Measurements from ENCODE around the gene CPD. TPM values are rescaled to one million over a fixed set of nuclear protein-coding genes. Genes with fewer than 3 reads are reported as not detected.
A peak's percentile ranks its signal among the peaks of the same experiment; 100 is the strongest.

CPD gene
- total RNA-seq, 3 donors from 2014 or later (not counting 1 experiment from before 2014, with no cell fraction given) = 67.3 to 94.5 (median 85.9) TPM

GRCh38 chr17:30381340-30381659 lies 2.6 kb downstream of the CPD start:
- peak overlapping the region; percentile 93 for H3K4me3 Mint-ChIP-seq
- intact Hi-C loops (cut with micrococcal nuclease) = no loop called here

DNA sequence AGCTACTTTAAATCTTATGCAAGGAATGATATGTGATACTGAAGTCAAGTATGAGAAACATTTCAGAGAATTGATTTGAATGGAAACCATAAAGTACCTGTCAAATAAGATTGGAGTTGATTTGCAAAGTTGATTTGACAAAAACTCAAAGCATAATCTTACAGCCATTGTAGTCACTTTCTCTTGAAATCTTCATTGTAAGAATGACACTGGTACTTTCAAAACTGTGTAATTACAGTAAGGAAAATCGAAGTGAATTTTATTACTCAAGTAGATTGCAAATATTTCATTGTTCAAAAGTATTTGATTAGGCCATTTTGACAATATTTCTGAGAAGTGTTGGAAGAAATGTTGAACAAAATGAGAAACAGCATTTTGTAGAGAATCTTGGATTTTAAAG lies 3.6 kb downstream of the CPD start:
- H3K4me3 ChIP-seq (ENCODE audit: low read length) = no peak overlapping the region
- H3K36me3 ChIP-seq (ENCODE audit: control insufficient read depth, insufficient read depth, low read length) = peaks cover 20% of the 10 kb centered on the region
- no peaks in the 10 kb centered on the region for H3K27me3 ChIP-seq (ENCODE audit: control insufficient read depth, insufficient read depth, low read length)
- intact Hi-C loops (cut with micrococcal nuclease) = no loop called here
- Mint-ChIP-seq H3K9me3 (no peaks in the 10 kb centered on the region), H3K36me3 (no peaks in the 10 kb centered on the region), H3K27me3 (ENCODE audit: low read depth in 2 of 2) (no peaks in the 10 kb centered on the region), H3K4me3 (peak overlapping the region; percentile 35), H3K4me1 (peaks cover 51 to 57% of the 10 kb centered on the region in 2 donors), H3K27ac (no peak overlapping the region)
- DNase-seq (no peak), ATAC-seq (no peak)
- H3K27ac ChIP-seq (ENCODE audit: low read length) = no peak overlapping the region
- H3K4me1 ChIP-seq (ENCODE audit: control insufficient read depth, insufficient read depth, low read length) = peaks cover 19% of the 10 kb centered on the region
- H3K9me3 ChIP-seq (ENCODE audit: control insufficient read depth, insufficient read depth, low read length) = no peaks in the 10 kb centered on the region
- WGBS (ENCODE audit: insufficient coverage) = no CpG with 5 or more reads among the region's 1 CpG
- TF ChIP-seq CTCF (IDR thresholded peaks at IDR 0.05) = no peak

More at GRCh38 chr17:30381340-30381659, 2.6 kb downstream of the CPD start:
- DNase-seq (no peak), ATAC-seq (no peak)
- H3K27ac Mint-ChIP-seq = peak overlapping the region; percentile 83 to 93
- Histone ChIP-seq H3K4me1 (ENCODE audit: control insufficient read depth, insufficient read depth, low read length) (peaks cover 21% of the 10 kb centered on the region), H3K4me3 (ENCODE audit: low read length) (no peak overlapping the region), H3K27ac (ENCODE audit: low read length) (no peak overlapping the region), H3K36me3 (ENCODE audit: control insufficient read depth, insufficient read depth, low read length) (peaks cover 15% of the 10 kb centered on the region), H3K9me3 (ENCODE audit: control insufficient read depth, insufficient read depth, low read length) (no peaks in the 10 kb centered on the region), H3K27me3 (ENCODE audit: control insufficient read depth, insufficient read depth, low read length) (no peaks in the 10 kb centered on the region)
- no peak for TF ChIP-seq CTCF (IDR thresholded peaks at IDR 0.05)
- WGBS (ENCODE audit: insufficient coverage) = no CpG with 5 or more reads among the region's 2 CpGs
- H3K27me3 Mint-ChIP-seq (ENCODE audit: low read depth in 2 of 2) = no peaks in the 10 kb centered on the region
- H3K36me3 Mint-ChIP-seq = no peaks in the 10 kb centered on the region
- peaks cover 59 to 60% of the 10 kb centered on the region in 2 donors for H3K4me1 Mint-ChIP-seq
- H3K9me3 Mint-ChIP-seq = no peaks in the 10 kb centered on the region

- Histone ChIP-seq H3K9me3 (ENCODE audit: control insufficient read depth, insufficient read depth, low read length) (no peaks in the 10 kb centered on the region), H3K4me1 (ENCODE audit: control insufficient read depth, insufficient read depth, low read length) (no peaks in the 10 kb centered on the region), H3K4me3 (ENCODE audit: low read length) (no peak overlapping the region), H3K27me3 (ENCODE audit: control insufficient read depth, insufficient read depth, low read length) (no peaks in the 10 kb centered on the region), H3K36me3 (ENCODE audit: control insufficient read depth, insufficient read depth, low read length) (peaks cover 42% of the 10 kb centered on the region), H3K27ac (ENCODE audit: low read length) (no peak overlapping the region)
- Mint-ChIP-seq H3K36me3 (no peaks in the 10 kb centered on the region), H3K4me1 (peaks cover 4 to 20% of the 10 kb centered on the region in 2 donors), H3K4me3 (no peak overlapping the region), H3K9me3 (no peaks in the 10 kb centered on the region), H3K27me3 (ENCODE audit: low read depth in 2 of 2) (no peaks in the 10 kb centered on the region), H3K27ac (no peak overlapping the region)
- intact Hi-C loops (cut with micrococcal nuclease) = no loop called here
- no peak for ATAC-seq
- 97% methylated on average over 35 of the region's 35 CpGs for whole genome bisulfite sequencing (ENCODE audit: insufficient coverage)
- no peak for TF ChIP-seq CTCF (IDR thresholded peaks at IDR 0.05)
- DNase-seq = no peak
Observed at GRCh38 chr17:30388321-30389179, 9.8 kb downstream of the CPD start.
